DMS153 treated with DMSO at 0.1 percent for 48 hours (cell line): ENCODE measurements around the gene C12orf50.
A peak's percentile ranks its signal among the peaks of the same experiment; 100 is the strongest.
"Not testable (repeated sequence)": the region's sequence is repeated elsewhere in the genome, so short reads cannot be mapped to it uniquely, and the experiment has no call there.

Experiments used
- DNase-seq: peaks from one replicate; lab custom pipeline; 2025; ENCODE audit not compliant: unreplicated experiment; lab: John Stamatoyannopoulos, UW

The C12orf50 gene

GRCh38 chr12:88029093-88029665 is at the start of gene C12orf50:
Gene C12orf50, minus strand, starts transcription at chr12:88029401. Its CDS starts 2,439 bp downstream, at chr12:88026962.
- no peak for DNase-seq

GRCh38 chr12:88067301-88067700 is 38.1 kb upstream of the C12orf50 start:
- no peak for DNase-seq

- no peak for DNase-seq
Observed at GRCh38 chr12:88063375-88063774, 34.2 kb upstream of the C12orf50 start.

GRCh38 chr12:88062474-88062873 is 33.3 kb upstream of the C12orf50 start:
- no peak for DNase-seq

- DNase-seq = no peak
Observed at GRCh38 chr12:88058719-88059077, 29.5 kb upstream of the C12orf50 start.

- DNase-seq = no peak
Observed at GRCh38 chr12:88057994-88058718, 29.0 kb upstream of the C12orf50 start.

GRCh38 chr12:88056571-88056970 is 27.4 kb upstream of the C12orf50 start:
- DNase-seq = no peak

GRCh38 chr12:88052686-88053085 is 23.5 kb upstream of the C12orf50 start:
- DNase-seq = peak; percentile 17

GRCh38 chr12:88044035-88044434 is 14.8 kb upstream of the C12orf50 start:
- DNase-seq = no peak

GRCh38 chr12:88037770-88038169 is 8.6 kb upstream of the C12orf50 start:
- DNase-seq = no peak

- no peak for DNase-seq
Observed at GRCh38 chr12:88036353-88036965, 7.3 kb upstream of the C12orf50 start.

GRCh38 chr12:88035907-88036289 is 6.7 kb upstream of the C12orf50 start:
- DNase-seq = no peak

- DNase-seq = peak; percentile 57
Observed at GRCh38 chr12:88035271-88035906, 6.2 kb upstream of the C12orf50 start.

GRCh38 chr12:88031161-88031560 is 2.0 kb upstream of the C12orf50 start:
- not testable (repeated sequence) for DNase-seq

GRCh38 chr12:88026196-88026595 is 3.0 kb downstream of the C12orf50 start:
- no peak for DNase-seq

- DNase-seq = no peak
Observed at GRCh38 chr12:88017964-88018363, 11.2 kb downstream of the C12orf50 start.

GRCh38 chr12:88015825-88016224 is 13.4 kb downstream of the C12orf50 start:
- DNase-seq = no peak

GRCh38 chr12:88011755-88012154 is 17.4 kb downstream of the C12orf50 start:
- DNase-seq = no peak

GRCh38 chr12:88006351-88006750 is 22.9 kb downstream of the C12orf50 start:
- no peak for DNase-seq

- DNase-seq = no peak
Observed at GRCh38 chr12:88001327-88001726, 27.9 kb downstream of the C12orf50 start.

GRCh38 chr12:87995581-87996178 is 33.5 kb downstream of the C12orf50 start:
- peak; percentile 62 for DNase-seq

- no peak for DNase-seq
Observed at GRCh38 chr12:87991483-87991882, 37.7 kb downstream of the C12orf50 start.
